IPS DF 19.7 (cell line): ENCODE results near the gene BMAL1.

Experiments
- DNase-seq: peaks from one replicate; pipeline ENCODE4 v3.0.0-alpha.2; 2013; ENCODE audit warnings: low read depth, low spot score

BMAL1 gene

DNA sequence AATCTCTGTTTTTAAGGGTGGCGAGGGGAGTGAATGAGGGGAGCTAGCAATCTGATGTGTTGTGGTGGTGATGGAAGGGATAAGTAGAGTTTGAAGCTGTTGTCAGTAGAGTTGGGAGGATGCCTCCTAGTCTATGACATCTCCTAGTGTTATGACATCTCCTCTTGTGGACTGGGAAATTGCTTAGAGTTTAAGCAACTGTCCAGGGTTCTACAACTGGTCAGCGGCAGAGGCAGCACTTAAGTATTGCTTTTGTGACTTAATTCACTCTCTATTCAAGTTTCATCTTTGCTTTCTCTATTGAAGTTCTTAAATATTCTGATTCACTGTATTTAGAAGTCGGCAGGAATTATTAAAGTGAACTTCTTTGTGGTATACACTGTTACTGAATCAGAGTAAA, 13.8 kb downstream of the BMAL1 start:
- DNase-seq, result no peak

GRCh38 chr11:13291800-13292199, 14.2 kb downstream of the BMAL1 start:
- no peak for DNase-seq

- no peak for DNase-seq
Observed at GRCh38 chr11:13292970-13293369, 15.4 kb downstream of the BMAL1 start.

DNA sequence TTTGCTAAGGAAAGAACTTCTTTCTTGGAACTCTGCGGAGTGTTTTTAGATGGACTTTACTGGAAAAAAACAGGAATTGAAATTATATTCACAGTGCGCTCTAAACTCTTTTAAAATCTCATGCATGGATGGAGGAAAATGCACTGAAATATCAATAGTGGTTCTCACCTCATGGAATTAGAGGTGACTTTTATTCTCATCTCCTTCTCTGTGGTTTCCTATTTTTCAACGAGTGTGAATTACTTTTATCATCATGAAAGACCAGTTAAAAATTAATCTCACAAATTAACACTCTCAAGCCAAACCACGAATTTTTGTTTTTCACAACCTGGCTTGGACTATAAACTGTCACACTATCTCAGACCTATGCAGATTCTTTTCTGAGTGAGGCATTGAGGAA, 16.6 kb downstream of the BMAL1 start:
- DNase-seq, result no peak

DNA sequence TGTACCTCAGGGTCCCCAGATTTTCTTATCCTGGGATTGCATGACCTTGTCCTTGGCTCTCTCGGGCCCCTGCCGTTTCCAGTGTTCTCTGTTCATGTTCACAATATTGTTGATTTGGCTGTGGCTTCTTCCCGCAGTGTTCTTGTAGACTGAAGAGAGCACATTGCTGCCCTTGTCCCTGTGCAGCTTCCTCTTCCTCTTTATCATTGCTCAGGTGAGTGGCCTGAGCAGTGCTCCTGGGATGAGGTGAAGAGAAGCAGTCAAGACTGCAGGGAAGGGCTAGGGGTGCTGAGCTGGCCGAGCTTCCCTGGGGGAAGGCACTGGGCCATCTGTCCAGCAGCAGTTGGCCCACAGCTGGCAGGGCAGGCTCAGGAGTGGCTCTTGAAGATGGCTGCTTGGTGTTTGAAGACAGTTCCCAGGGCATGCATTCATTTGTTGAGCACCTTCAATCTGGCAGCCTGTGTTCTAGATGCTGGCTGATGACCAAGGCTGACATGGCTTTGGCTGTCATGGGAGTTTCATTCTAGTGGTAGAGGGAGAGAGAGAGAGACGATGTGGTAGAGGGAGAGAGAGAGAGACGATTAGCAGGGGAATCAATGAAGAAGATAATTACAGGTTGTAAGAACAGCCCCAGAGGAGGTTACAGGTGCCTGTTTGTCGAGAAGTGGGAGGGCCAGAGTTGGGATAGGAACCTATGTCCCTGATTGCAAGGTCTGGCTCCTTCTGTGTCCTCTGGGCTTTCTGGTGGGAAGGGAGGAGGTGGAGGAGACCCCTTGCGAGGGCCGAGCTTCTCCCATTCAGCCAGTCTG, 17.4 kb downstream of the BMAL1 start:
- no peak for DNase-seq

DNA sequence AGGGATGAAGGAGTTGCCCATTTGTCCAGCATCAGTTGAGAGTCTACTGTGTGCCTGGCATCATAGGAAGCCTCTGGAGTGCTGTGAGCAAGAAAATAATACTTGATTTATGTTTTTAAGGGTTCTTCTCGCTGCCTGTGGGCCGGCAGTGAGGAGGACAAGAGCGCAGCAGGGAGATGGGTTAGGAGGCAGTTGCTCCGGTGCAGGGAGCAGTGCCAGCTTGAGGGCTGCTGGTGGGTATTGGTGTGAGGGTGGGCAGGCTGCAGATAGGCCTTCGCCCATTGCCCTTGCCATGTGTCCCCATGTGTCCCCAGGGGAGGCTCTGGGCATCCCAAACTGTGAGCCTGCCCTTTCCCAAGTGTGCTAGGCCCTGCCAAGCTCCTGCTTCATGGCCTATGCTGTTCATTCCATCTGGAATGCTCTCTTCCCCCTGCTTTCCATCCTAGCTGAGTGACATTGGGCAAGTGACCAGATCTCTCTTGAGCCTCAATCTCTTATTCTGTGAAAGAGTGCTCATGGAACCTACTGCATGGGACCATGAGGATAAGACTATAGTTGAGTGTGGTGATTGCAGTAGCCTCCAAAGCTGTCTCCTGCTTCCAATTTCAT, 19.8 kb downstream of the BMAL1 start:
- no peak for DNase-seq

DNA sequence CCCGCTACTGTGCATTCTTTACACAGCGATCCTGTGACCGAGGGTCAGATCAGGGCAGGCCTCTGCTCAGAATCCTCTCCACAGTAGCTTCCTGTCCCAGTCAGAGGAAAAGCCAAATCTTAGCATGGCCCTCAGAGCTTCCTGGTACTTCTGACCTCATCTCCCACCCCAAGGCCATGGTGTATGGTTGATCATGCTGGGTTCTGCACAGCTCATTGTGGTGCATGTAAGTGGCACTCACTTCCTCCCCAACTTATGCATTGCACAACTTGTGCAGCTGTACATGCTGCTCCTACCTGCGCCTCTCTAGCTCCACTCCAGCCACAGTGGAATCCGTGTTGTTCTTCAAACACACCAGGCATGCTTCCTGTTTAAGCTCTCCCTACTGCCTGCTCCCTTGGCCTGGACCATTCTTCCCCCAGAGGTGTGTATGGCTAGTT, 20.3 kb downstream of the BMAL1 start:
- no peak for DNase-seq

DNA sequence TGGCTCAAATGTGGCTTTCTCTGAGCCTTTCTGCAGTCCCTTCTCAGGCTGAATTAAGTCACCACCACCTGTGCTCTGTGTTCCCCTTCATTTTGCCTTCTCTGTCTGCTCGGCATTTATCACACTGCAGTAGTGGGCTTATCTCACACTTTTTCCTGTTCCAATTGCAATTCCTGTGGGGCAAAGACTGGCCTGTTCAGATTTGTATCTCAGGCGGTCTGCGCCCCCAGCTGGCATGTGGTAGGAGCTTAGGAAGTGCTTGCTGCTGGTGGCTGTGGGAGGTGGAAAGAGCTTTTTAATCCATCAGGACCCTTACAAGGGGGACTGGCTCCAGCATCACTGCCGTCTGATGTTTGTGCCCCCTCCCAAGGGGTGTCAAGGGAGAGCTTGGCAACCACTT, 21.2 kb downstream of the BMAL1 start:
- no peak for DNase-seq

GRCh38 chr11:13301522-13301921, 23.9 kb downstream of the BMAL1 start:
- DNase-seq, result no peak

- no peak for DNase-seq
Observed at GRCh38 chr11:13302420-13302958, 24.9 kb downstream of the BMAL1 start.

DNA sequence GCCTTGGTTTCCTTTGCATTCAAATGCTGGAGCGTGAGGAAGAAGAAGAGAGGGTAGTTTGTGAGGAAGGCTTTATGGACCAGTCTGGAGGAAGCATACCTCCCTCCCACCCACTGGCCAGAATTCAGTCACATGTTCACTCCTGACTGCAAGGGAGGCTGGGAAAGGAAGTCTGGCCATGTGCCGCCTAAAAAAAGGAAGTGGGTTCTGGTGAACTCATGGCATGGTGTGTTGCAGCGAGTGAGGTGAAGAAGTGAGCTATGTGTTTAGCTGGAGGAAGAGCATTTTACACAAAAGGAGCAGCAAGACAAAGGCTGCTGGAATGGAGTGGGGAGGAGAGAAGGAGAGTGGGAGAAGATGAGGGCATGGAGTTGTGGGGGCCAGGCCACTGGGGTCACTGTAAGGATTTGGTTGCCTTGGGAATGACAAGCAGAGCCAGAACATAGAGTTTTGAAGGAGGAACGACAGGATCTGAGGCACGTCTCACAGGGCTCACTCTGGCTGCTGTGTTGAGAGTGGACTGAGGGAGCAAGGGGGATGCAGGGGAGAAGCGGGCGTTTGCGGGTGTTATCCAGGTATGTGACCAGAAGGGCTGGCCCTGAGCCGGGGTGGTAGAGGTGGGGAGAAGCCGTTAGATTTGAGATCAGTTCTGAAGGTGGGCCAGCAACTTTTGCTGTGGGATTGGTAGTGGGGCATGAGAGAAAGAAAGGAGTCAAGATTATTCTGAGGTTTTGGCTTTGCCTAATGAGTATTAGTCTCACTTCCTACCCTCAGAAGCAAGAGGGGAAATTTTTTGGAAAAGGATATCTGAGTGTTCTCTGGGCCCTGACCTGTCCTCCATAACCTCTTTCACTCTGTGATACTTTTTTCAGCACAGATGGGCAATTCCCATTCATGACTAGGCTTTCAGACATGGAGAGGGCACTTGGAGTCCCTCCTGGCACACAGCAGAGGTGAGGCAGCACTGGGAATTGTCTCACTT, 26.4 kb downstream of the BMAL1 start:
- no peak for DNase-seq

DNA sequence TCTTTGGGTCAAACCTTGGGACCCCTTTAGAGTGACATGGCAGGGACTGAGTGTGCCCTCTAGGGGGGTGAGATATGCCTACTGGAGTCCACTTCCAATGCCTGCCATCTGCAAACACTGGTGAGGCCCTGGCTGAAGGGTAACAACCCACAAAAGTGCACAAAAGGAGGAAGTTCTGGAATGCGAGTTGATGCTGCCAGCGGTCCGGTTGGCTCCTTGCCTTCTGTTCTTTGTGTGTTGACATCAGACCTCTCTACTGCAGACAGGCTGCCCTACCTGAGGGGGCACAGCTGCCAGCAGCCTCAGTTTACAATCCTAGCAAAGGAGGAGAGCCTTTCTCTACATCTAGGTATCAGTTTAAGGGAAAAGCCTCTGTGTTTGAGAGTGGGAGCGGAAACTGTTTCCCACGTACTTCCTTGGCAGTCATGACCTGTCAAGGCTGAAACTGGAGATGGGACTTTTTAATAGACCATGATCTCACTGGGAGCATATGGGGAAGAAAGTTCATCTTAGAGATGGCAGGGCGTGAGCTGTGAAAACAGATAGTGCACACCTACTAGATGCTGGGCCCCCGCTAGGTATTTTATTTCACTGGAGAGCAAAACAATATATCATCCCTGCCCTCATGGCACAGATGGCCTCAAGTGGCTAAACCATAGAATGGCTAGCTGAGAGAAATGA, 27.2 kb downstream of the BMAL1 start:
- DNase-seq, result no peak

GRCh38 chr11:13308704-13309103, 31.1 kb downstream of the BMAL1 start:
- DNase-seq, result no peak

GRCh38 chr11:13309156-13309555, 31.6 kb downstream of the BMAL1 start:
- no peak for DNase-seq

DNA sequence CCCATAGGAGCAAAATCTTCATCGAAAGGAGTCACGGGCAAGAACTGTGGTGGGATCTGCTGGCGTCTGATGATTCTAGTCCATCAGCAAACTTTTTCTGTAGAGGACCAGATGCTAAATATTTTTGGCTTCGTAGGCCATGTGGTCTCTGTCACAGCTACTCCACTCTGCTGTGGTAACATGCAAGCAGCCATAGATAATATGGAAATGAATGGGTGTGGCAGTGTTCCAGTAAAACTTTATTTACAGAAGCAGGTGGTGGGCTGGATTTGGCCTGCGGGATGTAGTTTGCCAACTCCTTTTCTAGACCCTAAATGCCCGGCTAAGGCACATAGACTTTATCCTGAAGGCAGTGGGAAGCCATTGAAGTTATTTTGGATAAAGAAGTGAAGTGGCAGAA, 32.9 kb downstream of the BMAL1 start:
- no peak for DNase-seq

GRCh38 chr11:13311570-13311969, 34.0 kb downstream of the BMAL1 start:
- DNase-seq, result no peak

DNA sequence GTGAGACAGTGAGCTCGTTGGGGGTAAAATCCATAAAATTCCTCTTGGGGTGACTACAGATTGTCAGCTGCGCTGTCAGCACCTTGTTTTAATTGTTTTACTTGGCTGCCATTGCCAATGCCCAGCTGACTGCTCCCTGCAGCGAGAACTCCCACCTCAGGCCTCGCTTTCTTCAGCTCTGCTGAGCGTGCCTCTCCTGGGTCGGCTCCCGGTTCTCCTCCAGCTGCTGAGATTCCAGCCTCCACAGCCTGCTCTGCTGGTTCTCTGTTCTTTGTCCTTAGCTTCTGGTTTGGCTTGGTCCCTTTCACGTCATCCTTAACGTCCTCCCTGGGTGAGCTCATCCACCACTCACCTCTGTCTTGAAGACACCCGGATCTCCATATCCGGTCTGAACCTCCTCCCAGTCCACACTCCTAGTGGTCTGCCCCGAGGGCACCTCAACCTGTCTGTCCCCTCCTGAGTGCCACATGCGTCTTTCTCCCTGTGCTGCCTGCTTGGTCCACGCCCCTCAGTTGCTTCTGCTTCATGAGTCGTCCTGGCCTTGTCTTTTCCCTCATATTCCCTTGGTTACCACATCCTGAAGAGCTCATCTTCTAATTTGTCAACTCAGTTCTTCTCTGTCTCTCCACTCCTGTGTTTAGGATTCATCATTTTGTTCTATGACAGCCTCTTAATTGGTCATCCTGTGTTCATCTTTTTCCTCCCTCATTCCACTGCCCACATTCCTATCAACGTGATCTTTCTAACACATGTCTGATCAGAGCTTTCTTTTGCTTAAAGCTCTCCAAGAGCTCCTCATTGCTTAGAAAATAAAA, 35.6 kb downstream of the BMAL1 start:
- no peak for DNase-seq

DNA sequence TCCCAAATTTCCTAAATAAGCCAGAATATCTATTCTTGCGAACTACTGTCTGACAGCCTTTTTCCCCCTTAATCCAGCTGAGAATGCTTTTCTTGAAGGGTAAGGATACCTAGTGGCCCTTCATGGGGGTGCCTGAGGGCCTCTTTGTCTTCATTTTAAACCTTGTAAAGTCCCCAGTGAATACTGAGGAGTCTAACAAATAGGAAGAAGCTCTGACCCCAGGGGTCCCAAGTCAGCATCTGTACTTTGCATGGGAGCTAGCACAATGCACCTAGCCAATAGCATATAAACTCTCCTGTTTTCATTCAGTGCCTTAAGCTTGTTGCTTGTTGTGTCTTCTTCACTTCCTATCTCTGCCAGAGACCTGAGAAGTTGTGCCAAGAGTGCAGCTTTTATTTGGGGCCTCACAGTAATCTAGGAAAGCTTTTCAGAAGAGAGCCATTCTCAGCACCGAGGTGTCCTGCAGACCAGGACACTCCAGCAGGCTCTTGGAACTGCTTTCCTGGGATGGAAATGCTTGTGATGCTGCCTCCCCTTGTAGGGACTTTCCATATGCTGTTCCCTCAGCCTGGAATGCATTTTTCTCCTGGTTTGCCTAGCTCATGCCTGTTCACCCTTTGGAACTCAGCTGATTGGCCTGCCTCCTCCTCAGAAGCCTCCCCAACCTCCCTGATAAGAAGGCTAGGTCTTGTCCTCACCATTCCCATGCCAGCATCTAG, 37.2 kb downstream of the BMAL1 start:
- no peak for DNase-seq

- no peak for DNase-seq
Observed at GRCh38 chr11:13315517-13316432, 38.2 kb downstream of the BMAL1 start.
